GM12892 (cell line): ENCODE measurements around the gene SLC25A46.

Experiments
- POLR2A ChIP-seq: IDR thresholded peaks from 2 replicates; pipeline ENCODE4 v1.6.1; 2011; ENCODE audit warnings: low read depth, low read length, control low read depth
- POLR2AphosphoS5 ChIP-seq: IDR thresholded peaks from 2 replicates; pipeline ENCODE4 v1.6.1; 2011; ENCODE audit warnings: low read depth, low read length, control low read depth
- TAF1 ChIP-seq: IDR thresholded peaks from 2 replicates; pipeline ENCODE4 v1.6.1; 2011; ENCODE audit warnings: low read depth, mild to moderate bottlenecking, control low read depth, low read length, borderline replicate concordance

GRCh38 chr5:110754181-110754580, 15.4 kb downstream of the SLC25A46 start:
- no peak for TF ChIP-seq POLR2A
- TF ChIP-seq POLR2AphosphoS5, result no peak
- no peak for TF ChIP-seq TAF1
